ENCODE measurements around the gene CDYL2.

Gene CDYL2

GRCh38 chr16:80585764-80586163 lies 218.6 kb downstream of the CDYL2 start:
- H3K4me3 ChIP-seq (ENCODE audit: low read depth, low read length): no peak overlapping the region
- TF ChIP-seq MAX (IDR thresholded peaks at IDR 0.05; ENCODE audit: low read depth, low read length) (no peak), MYC (IDR thresholded peaks at IDR 0.05; ENCODE audit: low read depth, low read length) (no peak), CTCF (IDR thresholded peaks at IDR 0.05; ENCODE audit: low read depth, low read length) (no peak)
- no peak for DNase-seq (ENCODE audit: low read depth)

- DNase-seq (ENCODE audit: low read depth): no peak
- TF ChIP-seq MAX (IDR thresholded peaks at IDR 0.05; ENCODE audit: low read depth, low read length): no peak
- no peak for TF ChIP-seq CTCF (IDR thresholded peaks at IDR 0.05; ENCODE audit: low read depth, low read length)
- no peak overlapping the region for H3K4me3 ChIP-seq (ENCODE audit: low read depth, low read length)
Observed at GRCh38 chr16:80583466-80583865, 220.9 kb downstream of the CDYL2 start.

GRCh38 chr16:80580109-80580832 lies 224.1 kb downstream of the CDYL2 start:
- TF ChIP-seq POLR2A (IDR thresholded peaks at IDR 0.05; ENCODE audit: extremely low read depth, insufficient read length) (no peak), MAX (IDR thresholded peaks at IDR 0.05; ENCODE audit: low read depth, low read length) (no peak), MYC (IDR thresholded peaks at IDR 0.05; ENCODE audit: low read depth, low read length) (no peak), CTCF (IDR thresholded peaks at IDR 0.05; ENCODE audit: low read depth, low read length) (no peak)
- no peak overlapping the region for H3K4me3 ChIP-seq (ENCODE audit: low read depth, low read length)
- DNase-seq (ENCODE audit: low read depth): no peak

- TF ChIP-seq CTCF (IDR thresholded peaks at IDR 0.05; ENCODE audit: low read depth, low read length) (no peak), MYC (IDR thresholded peaks at IDR 0.05; ENCODE audit: low read depth, low read length) (no peak), MAX (IDR thresholded peaks at IDR 0.05; ENCODE audit: low read depth, low read length) (no peak), POLR2A (IDR thresholded peaks at IDR 0.05; ENCODE audit: extremely low read depth, insufficient read length) (no peak)
- H3K4me3 ChIP-seq (ENCODE audit: low read depth, low read length): no peak overlapping the region
- no peak for DNase-seq (ENCODE audit: low read depth)
Observed at GRCh38 chr16:80577485-80578280, 226.7 kb downstream of the CDYL2 start.

- no peak for TF ChIP-seq POLR2A (IDR thresholded peaks at IDR 0.05; ENCODE audit: extremely low read depth, insufficient read length)
- TF ChIP-seq MAX (IDR thresholded peaks at IDR 0.05; ENCODE audit: low read depth, low read length): no peak
- no peak for TF ChIP-seq CTCF (IDR thresholded peaks at IDR 0.05; ENCODE audit: low read depth, low read length)
- no peak for TF ChIP-seq MYC (IDR thresholded peaks at IDR 0.05; ENCODE audit: low read depth, low read length)
- DNase-seq (ENCODE audit: low read depth): no peak
- H3K4me3 ChIP-seq (ENCODE audit: low read depth, low read length): no peak overlapping the region
Observed at GRCh38 chr16:80576343-80576912, 228.0 kb downstream of the CDYL2 start.

Measured in NB4 (cell line).